Type B pancreatic cell (in vitro differentiated cells): ENCODE results near the gene CD47. TPM values are rescaled to one million over a fixed set of nuclear protein-coding genes. Genes with fewer than 3 reads are reported as not detected.

Experiments used
- DNase-seq: peaks from one replicate; pipeline ENCODE4 v3.0.0; 2021; ENCODE audit warnings: mixed read lengths; ENCODE audit not compliant: unreplicated experiment; ENCODE audit errors: extremely low spot score
- H3K27ac Mint-ChIP-seq: 2 replicates; pipeline ENCODE4 v1.8.0; 2021; ENCODE audit warnings: mild to moderate bottlenecking, mixed read lengths
- H3K27me3 Mint-ChIP-seq: 2 replicates; pipeline ENCODE4 v1.8.0; 2021; ENCODE audit warnings: mixed read lengths
- H3K36me3 Mint-ChIP-seq: 2 replicates; pipeline ENCODE4 v1.8.0; 2021; ENCODE audit warnings: mixed read lengths
- H3K4me1 Mint-ChIP-seq: one replicate; pipeline ENCODE4 v1.8.0; 2021; ENCODE audit warnings: mixed read lengths; ENCODE audit not compliant: unreplicated experiment
- H3K4me3 Mint-ChIP-seq: 2 replicates; pipeline ENCODE4 v1.8.0; 2021; ENCODE audit warnings: mild to moderate bottlenecking, mixed read lengths
- H3K9me3 Mint-ChIP-seq: 2 replicates; pipeline ENCODE4 v1.8.0; 2021; ENCODE audit warnings: mixed read lengths
- total RNA-seq: library from RNA; stranded (reverse); gene quantifications from 2 replicates; pipeline ENCODE4 v1.2.1, GENCODE V29; 2021; ENCODE audit warnings: low replicate concordance
- TF ChIP-seq, protein P1 (sequence below): fragments of 200-600 bp; sonication (generic); conservative IDR thresholded peaks from 2 replicates; pipeline ENCODE4 v1.5.0; 2021; ENCODE audit warnings: antibody characterized with exemption, mild to moderate bottlenecking

CD47 gene
- total RNA-seq, 1 donor from 2014 or later: 113 TPM

GRCh38 chr3:108018552-108018951, 72.3 kb downstream of the CD47 start:
- no peaks in the 10 kb centered on the region for H3K36me3 Mint-ChIP-seq
- TF ChIP-seq, protein P1, sequence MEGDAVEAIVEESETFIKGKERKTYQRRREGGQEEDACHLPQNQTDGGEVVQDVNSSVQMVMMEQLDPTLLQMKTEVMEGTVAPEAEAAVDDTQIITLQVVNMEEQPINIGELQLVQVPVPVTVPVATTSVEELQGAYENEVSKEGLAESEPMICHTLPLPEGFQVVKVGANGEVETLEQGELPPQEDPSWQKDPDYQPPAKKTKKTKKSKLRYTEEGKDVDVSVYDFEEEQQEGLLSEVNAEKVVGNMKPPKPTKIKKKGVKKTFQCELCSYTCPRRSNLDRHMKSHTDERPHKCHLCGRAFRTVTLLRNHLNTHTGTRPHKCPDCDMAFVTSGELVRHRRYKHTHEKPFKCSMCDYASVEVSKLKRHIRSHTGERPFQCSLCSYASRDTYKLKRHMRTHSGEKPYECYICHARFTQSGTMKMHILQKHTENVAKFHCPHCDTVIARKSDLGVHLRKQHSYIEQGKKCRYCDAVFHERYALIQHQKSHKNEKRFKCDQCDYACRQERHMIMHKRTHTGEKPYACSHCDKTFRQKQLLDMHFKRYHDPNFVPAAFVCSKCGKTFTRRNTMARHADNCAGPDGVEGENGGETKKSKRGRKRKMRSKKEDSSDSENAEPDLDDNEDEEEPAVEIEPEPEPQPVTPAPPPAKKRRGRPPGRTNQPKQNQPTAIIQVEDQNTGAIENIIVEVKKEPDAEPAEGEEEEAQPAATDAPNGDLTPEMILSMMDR: no peak
- peaks cover 11% of the 10 kb centered on the region for H3K9me3 Mint-ChIP-seq
- peaks cover 28% of the 10 kb centered on the region for H3K4me1 Mint-ChIP-seq
- no peak overlapping the region for H3K4me3 Mint-ChIP-seq
- no peak overlapping the region for H3K27ac Mint-ChIP-seq
- no peak for DNase-seq
- H3K27me3 Mint-ChIP-seq: no peaks in the 10 kb centered on the region

- Mint-ChIP-seq H3K27ac (no peak overlapping the region), H3K36me3 (no peaks in the 10 kb centered on the region), H3K4me1 (peaks cover 23% of the 10 kb centered on the region), H3K9me3 (peaks cover 11% of the 10 kb centered on the region), H3K27me3 (no peaks in the 10 kb centered on the region), H3K4me3 (no peak overlapping the region)
- TF ChIP-seq, protein P1: no peak
- no peak for DNase-seq
Observed at GRCh38 chr3:108017587-108017986, 73.2 kb downstream of the CD47 start.

- Mint-ChIP-seq H3K9me3 (peaks cover 8% of the 10 kb centered on the region), H3K27ac (no peak overlapping the region), H3K4me3 (no peak overlapping the region), H3K27me3 (no peaks in the 10 kb centered on the region), H3K4me1 (peaks cover 15% of the 10 kb centered on the region), H3K36me3 (no peaks in the 10 kb centered on the region)
- DNase-seq: no peak
- TF ChIP-seq, protein P1: no peak
Observed at GRCh38 chr3:108014943-108015342, 75.9 kb downstream of the CD47 start.

DNA sequence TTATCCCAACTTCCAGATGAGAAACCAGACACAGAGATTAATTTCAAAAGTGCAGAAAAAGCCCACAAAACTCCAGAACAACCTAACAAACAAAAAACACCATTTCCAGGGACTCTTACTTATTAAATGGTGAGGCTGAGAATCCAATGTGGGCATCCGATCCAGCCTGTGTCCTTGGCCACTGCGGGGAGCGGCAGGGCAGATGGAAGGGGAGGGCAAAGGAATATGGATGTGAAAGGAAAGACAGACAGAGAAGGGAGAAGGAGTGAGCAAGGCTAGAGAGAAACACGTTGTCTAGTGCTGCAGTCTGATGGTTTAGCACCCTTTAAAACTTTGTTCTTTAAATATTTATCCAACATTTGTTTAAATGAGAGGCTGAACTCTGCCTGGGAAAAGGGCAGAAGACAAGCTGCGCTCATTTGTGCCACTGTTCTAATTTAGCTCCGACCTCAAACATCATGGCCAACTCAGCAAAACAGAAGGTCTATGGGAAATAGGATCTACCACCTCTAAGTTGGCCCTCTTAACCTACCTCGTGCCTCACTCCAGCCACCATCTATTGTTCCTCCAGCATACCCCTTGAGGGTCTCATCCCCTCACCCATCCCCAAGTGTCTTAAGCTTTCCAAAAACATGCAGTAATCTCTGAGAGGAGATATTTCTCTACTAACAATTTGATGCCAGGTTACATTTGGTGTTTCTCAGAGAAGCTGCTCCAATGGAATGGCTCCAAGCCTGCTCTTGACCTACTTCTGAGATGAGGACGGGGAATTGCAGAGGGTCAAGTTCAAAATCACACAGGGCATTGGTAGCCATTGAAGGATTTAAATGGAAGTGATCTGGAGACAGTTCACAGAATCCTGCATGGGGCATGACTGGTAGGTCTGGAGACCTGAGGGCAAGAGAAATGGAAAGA, 77.4 kb downstream of the CD47 start:
- TF ChIP-seq, protein P1: no peak
- Mint-ChIP-seq H3K4me1 (peaks cover 14% of the 10 kb centered on the region), H3K4me3 (no peak overlapping the region), H3K9me3 (peaks cover 6% of the 10 kb centered on the region), H3K27me3 (no peaks in the 10 kb centered on the region), H3K36me3 (no peaks in the 10 kb centered on the region), H3K27ac (no peak overlapping the region)
- no peak for DNase-seq

DNA sequence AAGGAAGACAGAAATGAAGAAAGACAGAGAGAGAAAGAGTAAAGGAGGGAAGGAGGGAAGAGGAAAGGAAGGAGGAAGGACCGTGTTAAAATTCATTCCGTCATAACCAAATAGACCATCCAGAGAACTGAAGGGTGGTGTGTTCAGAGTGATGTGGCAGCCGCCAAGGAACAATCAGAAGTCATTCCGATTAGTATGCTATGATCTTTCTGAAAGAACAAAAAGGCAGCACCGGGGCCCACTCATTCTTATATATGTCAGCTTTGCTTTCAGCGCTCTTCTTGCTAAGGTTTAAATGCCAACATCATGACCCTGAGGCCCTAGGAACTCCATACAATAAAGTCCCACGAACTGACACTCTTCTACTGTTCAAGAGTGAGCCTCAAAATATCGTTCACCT, 78.5 kb downstream of the CD47 start:
- TF ChIP-seq, protein P1: no peak
- Mint-ChIP-seq H3K4me1 (peaks cover 8% of the 10 kb centered on the region), H3K27me3 (no peaks in the 10 kb centered on the region)

More for the DNA sequence above, 78.5 kb downstream of the CD47 start:
- peaks cover 6% of the 10 kb centered on the region for H3K9me3 Mint-ChIP-seq
- DNase-seq: no peak
- no peaks in the 10 kb centered on the region for H3K36me3 Mint-ChIP-seq
- H3K27ac Mint-ChIP-seq: no peak overlapping the region
- H3K4me3 Mint-ChIP-seq: no peak overlapping the region
